Upper lobe of left lung (tissue), 6 donors: ENCODE measurements around the gene GRIK1. TPM values are rescaled to one million over a fixed set of nuclear protein-coding genes. Genes with fewer than 3 reads are reported as not detected.

ENCODE experiments used
- ATAC-seq, 2 donors: fragments of 200-7000 bp; cut with Tn5 transposase; one replicate each; pipeline ENCODE4 v1.9.1; 2022; ENCODE audit warnings: mild to moderate bottlenecking in 2 of 2, moderate library complexity in 2 of 2; ENCODE audit not compliant: low FRiP score in 2 of 2
- DNase-seq, 2 donors: peaks; one replicate each; pipeline ENCODE4 v3.0.0-alpha.2; 2019 to 2020
- H3K27ac ChIP-seq, 4 donors: fragments of 200-600 bp; sonication (generic); one replicate each; pipeline ENCODE4 v1.5.1; 2016 to 2019
- H3K27me3 ChIP-seq, 4 donors: fragments of 200-600 bp; sonication (generic); one replicate each; pipeline ENCODE4 v1.5.1; 2017 to 2019
- H3K36me3 ChIP-seq, 4 donors: fragments of 200-600 bp; sonication (generic); one replicate each; pipeline ENCODE4 v1.5.1; 2016 to 2019
- H3K4me1 ChIP-seq, 4 donors: fragments of 200-600 bp; sonication (generic); one replicate each; pipeline ENCODE4 v1.5.1; 2018 to 2019
- H3K4me3 ChIP-seq, 4 donors: fragments of 200-600 bp; sonication (generic); one replicate each; pipeline ENCODE4 v1.5.1; 2017 to 2019; ENCODE audit warnings: mild to moderate bottlenecking in 2 of 4, moderate library complexity in 1 of 4
- H3K9me3 ChIP-seq, 4 donors: fragments of 200-600 bp; sonication (generic); one replicate each; pipeline ENCODE4 v1.5.1; 2018 to 2019
- EP300 ChIP-seq, 4 donors: sonication (generic); formaldehyde crosslinking; IDR thresholded peaks; one replicate each; pipeline ENCODE4 v1.5.1; 2017; ENCODE audit warnings: antibody characterized with exemption in 4 of 4, control low read depth in 2 of 4
- POLR2A ChIP-seq, 4 donors: fragments of 450-650 bp; IDR thresholded peaks; one replicate each; pipeline ENCODE4 v1.5.1; 2016 to 2017; ENCODE audit warnings: antibody characterized with exemption in 4 of 4, mild to moderate bottlenecking in 2 of 4
- POLR2AphosphoS5 ChIP-seq, 2 donors: sonication (generic); formaldehyde crosslinking; IDR thresholded peaks; one replicate each; pipeline ENCODE4 v1.5.1; 2017; ENCODE audit warnings: antibody characterized with exemption in 2 of 2
- WGBS, 2 donors: methylation state at CpG; one replicate each; pipeline ENCODE4 v1.1.5; 2017 to 2018; 5-methylcytosine and 5-hydroxymethylcytosine counted together
- total RNA-seq, 6 donors: library from RNA; depleted of rRNA in 4 of 6; stranded (reverse); fragments of >200 nt in 4 of 6; gene quantifications; one replicate each; pipeline versions ENCODE4 v1.1.0 to v1.2.1, GENCODE V29; 2016 to 2021
- TF ChIP-seq, protein P1 (sequence below), 6 experiments: fragments of 450-650 bp in 4 of 6; fragments of 200-600 bp in 2 of 6; sonication (generic) in 2 of 6; IDR thresholded peaks; one replicate each; pipeline ENCODE4 v1.5.1; 2016 to 2019; ENCODE audit warnings: antibody characterized with exemption in 6 of 6
- donor health status: DM: no; HTN: no; CAD: no; lungs with moderate emphysema.
- donor health status: DM: no; HTN: yes; CAD: no; lungs with severe emphysema.

Gene GRIK1
- total RNA-seq, 6 donors from 2014 or later = 0.15 TPM; not detected in 5

DNA sequence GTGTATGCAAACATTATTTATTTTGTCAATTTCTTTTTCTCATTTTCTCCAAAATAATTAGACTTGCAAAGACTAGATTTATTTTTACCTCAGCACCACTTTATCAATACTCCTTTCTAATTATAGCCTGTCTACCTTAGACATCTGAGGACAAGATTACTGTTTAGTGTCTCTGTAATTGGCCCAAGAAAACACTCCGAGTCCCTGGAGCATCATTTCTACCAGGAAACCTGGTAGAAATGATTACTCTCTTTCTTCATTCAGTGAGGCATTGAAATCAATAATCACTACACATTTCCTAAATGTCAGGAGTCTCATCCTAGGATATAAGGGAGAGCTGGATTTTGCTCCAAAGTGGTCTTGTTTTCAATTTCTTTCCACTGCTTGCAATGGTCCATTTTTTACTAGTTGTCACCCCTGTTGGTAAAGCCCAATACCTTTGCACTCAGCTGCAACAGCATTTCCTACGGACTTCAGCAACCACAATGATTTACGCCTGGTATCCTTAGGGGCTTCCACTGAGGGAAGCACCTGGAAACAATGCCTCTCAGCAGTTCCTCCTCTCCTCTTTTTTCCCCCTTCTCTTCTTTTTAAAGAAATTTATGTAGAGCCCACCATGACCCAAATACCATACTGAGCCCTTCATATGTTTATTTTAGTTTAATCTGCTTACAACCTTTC lies 64.6 kb downstream of the GRIK1 start:
- Histone ChIP-seq H3K4me3 (no peak overlapping the region), H3K9me3 (no peaks in the 10 kb centered on the region), H3K27me3 (no peaks in the 10 kb centered on the region), H3K4me1 (no peaks in the 10 kb centered on the region), H3K27ac (no peak overlapping the region), H3K36me3 (no peaks in the 10 kb centered on the region)
- ATAC-seq (no peak), DNase-seq (no peak)
- WGBS, 2 donors = 58 to 65% methylated on average over 3 of the region's 3 CpGs
- TF ChIP-seq POLR2AphosphoS5 (IDR thresholded peaks at IDR 0.05) (no peak), POLR2A (IDR thresholded peaks at IDR 0.05) (no peak), EP300 (IDR thresholded peaks at IDR 0.05) (no peak)
- TF ChIP-seq, protein P1, sequence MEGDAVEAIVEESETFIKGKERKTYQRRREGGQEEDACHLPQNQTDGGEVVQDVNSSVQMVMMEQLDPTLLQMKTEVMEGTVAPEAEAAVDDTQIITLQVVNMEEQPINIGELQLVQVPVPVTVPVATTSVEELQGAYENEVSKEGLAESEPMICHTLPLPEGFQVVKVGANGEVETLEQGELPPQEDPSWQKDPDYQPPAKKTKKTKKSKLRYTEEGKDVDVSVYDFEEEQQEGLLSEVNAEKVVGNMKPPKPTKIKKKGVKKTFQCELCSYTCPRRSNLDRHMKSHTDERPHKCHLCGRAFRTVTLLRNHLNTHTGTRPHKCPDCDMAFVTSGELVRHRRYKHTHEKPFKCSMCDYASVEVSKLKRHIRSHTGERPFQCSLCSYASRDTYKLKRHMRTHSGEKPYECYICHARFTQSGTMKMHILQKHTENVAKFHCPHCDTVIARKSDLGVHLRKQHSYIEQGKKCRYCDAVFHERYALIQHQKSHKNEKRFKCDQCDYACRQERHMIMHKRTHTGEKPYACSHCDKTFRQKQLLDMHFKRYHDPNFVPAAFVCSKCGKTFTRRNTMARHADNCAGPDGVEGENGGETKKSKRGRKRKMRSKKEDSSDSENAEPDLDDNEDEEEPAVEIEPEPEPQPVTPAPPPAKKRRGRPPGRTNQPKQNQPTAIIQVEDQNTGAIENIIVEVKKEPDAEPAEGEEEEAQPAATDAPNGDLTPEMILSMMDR (IDR thresholded peaks at IDR 0.05) = no peak

DNA sequence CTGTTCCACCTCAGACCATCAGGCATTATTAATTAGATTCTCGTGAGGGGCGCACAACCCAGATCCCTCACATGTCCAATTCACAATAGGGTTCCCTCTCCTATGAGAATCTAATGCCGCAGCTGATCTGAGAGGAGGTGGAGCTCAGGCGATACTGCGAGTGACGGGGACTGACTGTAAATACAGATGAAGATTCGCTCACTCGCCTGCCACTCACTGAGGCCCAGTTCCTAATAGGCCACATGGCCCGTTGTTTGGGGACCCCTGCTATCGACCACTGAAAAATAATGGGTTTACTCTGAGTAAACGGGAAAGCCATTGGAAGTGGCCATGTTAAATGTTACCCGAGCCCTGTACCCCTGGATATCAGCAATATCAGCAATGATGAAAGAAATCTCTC lies 65.9 kb downstream of the GRIK1 start:
- no peak for DNase-seq
- no peak for ATAC-seq
- Histone ChIP-seq H3K4me3 (no peak overlapping the region), H3K9me3 (no peaks in the 10 kb centered on the region), H3K27ac (no peak overlapping the region), H3K27me3 (no peaks in the 10 kb centered on the region), H3K4me1 (no peaks in the 10 kb centered on the region), H3K36me3 (no peaks in the 10 kb centered on the region)
- 93 to 96% methylated on average over 12 of the region's 12 CpGs for WGBS, 2 donors
- no peak for TF ChIP-seq EP300 (IDR thresholded peaks at IDR 0.05)

DNA sequence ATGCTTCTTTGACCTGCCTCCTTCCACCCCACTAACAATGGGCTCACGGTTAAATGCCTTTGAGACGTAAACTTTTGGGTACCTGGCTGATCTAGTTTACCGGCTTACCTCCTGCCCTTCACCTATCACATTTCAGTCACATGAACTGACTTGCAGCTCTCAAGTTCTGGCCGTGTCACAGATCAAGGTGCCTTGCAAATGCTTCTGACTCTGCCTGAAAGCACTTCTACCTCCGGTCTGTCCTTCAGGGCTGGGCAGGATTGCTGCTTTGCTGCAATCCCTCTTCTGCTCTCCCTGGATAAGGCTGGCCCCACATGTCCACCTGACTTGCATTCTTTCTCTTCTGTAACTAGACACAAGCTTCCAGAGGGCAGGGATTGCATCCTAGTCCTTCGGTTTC lies 69.0 kb downstream of the GRIK1 start:
- 69 to 74% methylated on average over 6 of the region's 6 CpGs for WGBS, 2 donors
- no peak for TF ChIP-seq POLR2AphosphoS5 (IDR thresholded peaks at IDR 0.05)
- no peak for ATAC-seq
- H3K4me3 ChIP-seq = no peak overlapping the region
- no peaks in the 10 kb centered on the region for H3K36me3 ChIP-seq
- no peaks in the 10 kb centered on the region for H3K4me1 ChIP-seq
- DNase-seq = peak in 1 of 2 donors; percentile 20
- no peaks in the 10 kb centered on the region for H3K27me3 ChIP-seq
- H3K27ac ChIP-seq = no peak overlapping the region
- no peaks in the 10 kb centered on the region for H3K9me3 ChIP-seq

DNA sequence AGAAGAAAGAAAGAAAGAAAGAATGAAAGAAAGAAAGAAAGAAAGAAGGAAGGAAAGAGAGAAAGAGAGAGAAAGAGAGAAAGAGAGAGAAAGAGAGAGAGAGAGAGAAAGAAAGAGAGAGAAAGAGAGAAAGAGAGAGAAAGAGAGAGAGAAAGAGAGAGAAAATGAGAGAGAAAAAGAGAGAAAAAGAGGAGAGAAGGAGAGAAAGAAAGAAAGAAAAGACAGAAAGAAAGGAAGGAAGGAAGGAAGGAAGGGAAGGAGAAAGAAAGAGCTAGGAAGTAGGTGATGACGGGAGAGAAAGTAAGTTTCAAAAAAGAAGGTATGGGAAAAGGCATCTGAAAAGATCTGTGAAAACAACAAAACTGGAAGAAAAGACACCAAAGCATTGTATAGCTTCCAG lies 72.0 kb downstream of the GRIK1 start:
- Histone ChIP-seq H3K27me3 (no peaks in the 10 kb centered on the region), H3K36me3 (no peaks in the 10 kb centered on the region), H3K27ac (no peak overlapping the region), H3K4me1 (no peaks in the 10 kb centered on the region), H3K9me3 (no peaks in the 10 kb centered on the region), H3K4me3 (no peak overlapping the region)
- DNase-seq = no peak
- TF ChIP-seq POLR2A (IDR thresholded peaks at IDR 0.05) (no peak), EP300 (IDR thresholded peaks at IDR 0.05) (no peak), POLR2AphosphoS5 (IDR thresholded peaks at IDR 0.05) (no peak)
- TF ChIP-seq, protein P1 (IDR thresholded peaks at IDR 0.05) = no peak
- no peak for ATAC-seq
- 64 to 78% methylated on average over 1 of the region's 1 CpG for WGBS, 2 donors

DNA sequence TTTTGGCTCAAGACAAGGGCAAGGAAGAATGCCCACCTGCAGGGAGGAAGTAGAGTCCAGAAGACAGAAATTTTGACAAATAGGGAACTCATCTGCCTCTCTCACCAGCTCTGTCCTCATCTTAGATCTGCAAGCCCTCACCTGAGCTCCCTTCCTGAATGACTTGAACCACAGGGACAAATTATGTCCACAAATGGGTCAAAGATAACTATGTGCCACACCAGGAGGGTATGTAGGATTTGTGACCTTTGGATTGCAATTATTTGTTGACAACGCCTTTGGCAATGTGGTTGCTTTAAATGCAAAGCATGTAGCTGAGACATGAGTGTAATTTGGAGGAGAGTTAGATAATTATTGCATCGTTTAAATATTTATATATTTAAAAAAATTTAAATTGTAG lies 79.5 kb downstream of the GRIK1 start:
- Histone ChIP-seq H3K9me3 (no peaks in the 10 kb centered on the region), H3K27ac (no peak overlapping the region), H3K36me3 (no peaks in the 10 kb centered on the region), H3K4me1 (no peaks in the 10 kb centered on the region), H3K27me3 (no peaks in the 10 kb centered on the region), H3K4me3 (no peak overlapping the region)
- ATAC-seq = no peak
- DNase-seq = no peak
- WGBS, 2 donors = 84 to 85% methylated on average over 2 of the region's 2 CpGs
- TF ChIP-seq, protein P1 (IDR thresholded peaks at IDR 0.05) = no peak
- TF ChIP-seq POLR2AphosphoS5 (IDR thresholded peaks at IDR 0.05) (no peak), POLR2A (IDR thresholded peaks at IDR 0.05) (no peak), EP300 (IDR thresholded peaks at IDR 0.05) (no peak)

DNA sequence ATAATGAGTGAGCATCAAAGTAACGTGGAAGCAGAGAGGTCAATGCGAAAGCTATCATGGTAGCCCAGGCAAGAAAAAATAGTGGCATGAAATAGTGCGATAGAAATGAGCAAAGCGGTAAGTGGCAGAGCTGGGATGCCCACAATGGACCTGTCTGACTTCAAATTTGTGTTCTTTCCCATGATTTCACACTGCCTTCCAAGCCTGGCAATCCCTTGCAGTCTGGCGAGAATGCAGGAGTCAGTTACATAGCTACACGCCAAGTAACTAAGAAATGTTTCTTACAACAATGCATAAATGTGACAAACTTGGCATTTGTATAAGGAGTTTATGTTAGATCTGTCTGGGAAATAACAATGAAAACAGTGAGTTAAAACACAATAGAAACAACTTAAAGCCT lies 82.6 kb downstream of the GRIK1 start:
- Histone ChIP-seq H3K9me3 (no peaks in the 10 kb centered on the region), H3K4me1 (no peaks in the 10 kb centered on the region), H3K27me3 (no peaks in the 10 kb centered on the region), H3K27ac (no peak overlapping the region), H3K4me3 (no peak overlapping the region), H3K36me3 (no peaks in the 10 kb centered on the region)
- TF ChIP-seq POLR2A (IDR thresholded peaks at IDR 0.05) (no peak), EP300 (IDR thresholded peaks at IDR 0.05) (no peak), POLR2AphosphoS5 (IDR thresholded peaks at IDR 0.05) (no peak)
- TF ChIP-seq, protein P1 (IDR thresholded peaks at IDR 0.05) = no peak
- no peak for DNase-seq
- no peak for ATAC-seq
- WGBS, 2 donors = 87 to 90% methylated on average over 6 of the region's 6 CpGs
